GM19455 (cell line): ENCODE results near the gene REC8.

Source experiments
- ATAC-seq: cut with Tn5 transposase; IDR thresholded peaks from one replicate; pipeline ENCODE4 v1.9.1; 2021; ENCODE audit not compliant: unreplicated experiment

The REC8 gene

DNA sequence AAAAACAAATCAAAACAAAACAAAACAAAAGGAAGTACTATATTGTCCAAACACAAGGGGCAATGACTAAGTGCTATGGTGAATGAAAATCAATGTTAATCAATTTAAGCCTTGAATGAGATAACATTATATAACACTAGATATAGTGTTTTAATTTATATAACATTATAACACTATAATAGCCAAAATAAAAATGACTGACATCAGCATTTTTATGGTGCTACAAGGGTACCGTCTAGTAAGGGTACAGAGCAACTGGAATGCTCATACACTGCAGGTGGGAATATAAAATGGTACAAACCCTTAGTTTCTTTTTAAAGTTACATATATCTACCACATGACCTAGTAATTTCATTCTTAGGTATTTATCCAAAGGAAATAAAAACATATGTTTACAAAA lies 54.6 kb downstream of the REC8 start:
- ATAC-seq: no peak

DNA sequence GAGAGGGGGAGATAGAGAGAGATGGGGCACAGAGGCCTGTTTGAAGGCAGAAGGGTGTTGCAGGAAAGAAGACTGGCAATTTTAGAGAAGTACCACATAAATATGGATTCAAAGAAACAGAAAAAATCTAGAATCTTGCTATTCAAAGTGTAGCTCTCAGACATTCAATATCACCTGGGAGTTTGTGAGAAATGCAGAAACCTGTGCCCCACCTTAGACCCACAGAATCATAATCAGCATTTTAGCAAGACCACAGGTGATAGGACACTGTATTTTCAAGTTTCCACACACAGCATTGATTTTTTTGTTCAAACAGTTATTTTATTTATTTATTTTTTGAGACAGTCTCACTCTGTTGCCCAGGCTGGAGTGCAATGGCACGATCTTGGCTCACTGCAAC lies 57.0 kb downstream of the REC8 start:
- no peak for ATAC-seq
